GM18909 (cell line): Measurements from ENCODE around the gene ESF1.
"Not testable (repeated sequence)": the region's sequence is repeated elsewhere in the genome, so short reads cannot be mapped to it uniquely, and the experiment has no call there.

ENCODE experiments used
- ATAC-seq: cut with Tn5 transposase; IDR thresholded peaks from one replicate; pipeline ENCODE4 v1.9.1; 2021; ENCODE audit warnings: mild to moderate bottlenecking; ENCODE audit not compliant: unreplicated experiment, poor library complexity

Gene ESF1

GRCh38 chr20:13791540-13792459 lies 7.1 kb upstream of the ESF1 start:
- ATAC-seq: no peak

GRCh38 chr20:13790708-13791107 lies 6.0 kb upstream of the ESF1 start:
- no peak for ATAC-seq

GRCh38 chr20:13788167-13788834 lies 3.6 kb upstream of the ESF1 start:
- ATAC-seq: peak; percentile 40

- no peak for ATAC-seq
Measured at GRCh38 chr20:13786143-13786828, 1.6 kb upstream of the ESF1 start.

GRCh38 chr20:13784271-13784892 lies 337 bp downstream of the ESF1 start:
- peak; percentile 13 for ATAC-seq

GRCh38 chr20:13783528-13783927 lies 1.2 kb downstream of the ESF1 start:
- no peak for ATAC-seq

- ATAC-seq: peak; percentile 45
Measured at GRCh38 chr20:13778827-13779226, 5.9 kb downstream of the ESF1 start.

GRCh38 chr20:13777171-13777601 lies 7.5 kb downstream of the ESF1 start:
- ATAC-seq: no peak

GRCh38 chr20:13775867-13776266 lies 8.9 kb downstream of the ESF1 start:
- no peak for ATAC-seq

- ATAC-seq: no peak
Measured at GRCh38 chr20:13772529-13772928, 12.2 kb downstream of the ESF1 start.

GRCh38 chr20:13771853-13772453 lies 12.8 kb downstream of the ESF1 start:
- no peak for ATAC-seq

GRCh38 chr20:13770141-13770540 lies 14.6 kb downstream of the ESF1 start:
- no peak for ATAC-seq

GRCh38 chr20:13765868-13766416 lies 18.8 kb downstream of the ESF1 start:
- no peak for ATAC-seq

- ATAC-seq: no peak
Measured at GRCh38 chr20:13765299-13765698, 19.4 kb downstream of the ESF1 start.

- ATAC-seq: not testable (repeated sequence)
Measured at GRCh38 chr20:13760451-13760946, 24.2 kb downstream of the ESF1 start.

- ATAC-seq: peak; percentile 51
Measured at GRCh38 chr20:13758884-13759283, 25.8 kb downstream of the ESF1 start.

- ATAC-seq: no peak
Measured at GRCh38 chr20:13756551-13756950, 28.2 kb downstream of the ESF1 start.

GRCh38 chr20:13755809-13756208 lies 28.9 kb downstream of the ESF1 start:
- ATAC-seq: no peak

GRCh38 chr20:13753436-13754036 lies 31.2 kb downstream of the ESF1 start:
- ATAC-seq: no peak
